IPS-11a (cell line): ENCODE results near the gene VPS11.
"Not testable (repeated sequence)": the region's sequence is repeated elsewhere in the genome, so short reads cannot be mapped to it uniquely, and the experiment has no call there.

Experiments
- H3K4me3 ChIP-seq: one replicate; pipeline ENCODE4 v1.5.1; 2013; ENCODE audit warnings: low read depth, low read length, control low read depth

VPS11 gene

GRCh38 chr11:119067371-119068222 is at the start of gene VPS11:
Gene VPS11, plus strand, starts transcription at chr11:119067818. Its CDS starts 6 bp downstream, at chr11:119067824.
- peak within 1 kb of the TSS; percentile 97 for H3K4me3 ChIP-seq

- H3K4me3 ChIP-seq = peak within 1 kb of the TSS; percentile 100
Measured at GRCh38 chr11:119018074-119018938, 49.3 kb upstream of the VPS11 start, which contains the start of the genes RPS25 and TRAPPC4. Gene RPS25, minus strand, starts transcription at chr11:119018343. Its CDS starts 59 bp downstream, at chr11:119018284. Gene TRAPPC4, plus strand, starts transcription at chr11:119018766. Its CDS starts 30 bp downstream, at chr11:119018796.

DNA sequence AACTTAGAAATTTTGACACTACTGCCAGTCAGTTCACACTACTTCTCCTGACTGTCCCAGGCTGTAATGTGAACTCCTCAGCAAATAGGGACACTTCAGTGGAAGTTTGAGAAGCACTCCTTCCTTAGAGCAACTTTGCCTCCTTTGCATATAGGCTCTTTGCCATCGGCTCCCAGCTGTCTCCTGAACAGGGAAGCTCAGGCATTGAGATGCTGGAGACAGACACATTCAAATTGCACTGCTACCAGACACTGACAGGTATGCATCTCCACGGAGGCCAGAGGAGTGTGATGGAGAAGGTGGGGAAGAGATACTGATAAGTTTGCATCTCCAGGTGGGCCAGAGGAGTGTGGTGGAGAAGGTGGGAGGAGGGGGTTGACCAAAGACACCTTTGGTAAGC is 47.6 kb upstream of the VPS11 start:
- H3K4me3 ChIP-seq = no peak overlapping the region

- H3K4me3 ChIP-seq = no peak overlapping the region
Measured at GRCh38 chr11:119021631-119022030, 46.0 kb upstream of the VPS11 start.

DNA sequence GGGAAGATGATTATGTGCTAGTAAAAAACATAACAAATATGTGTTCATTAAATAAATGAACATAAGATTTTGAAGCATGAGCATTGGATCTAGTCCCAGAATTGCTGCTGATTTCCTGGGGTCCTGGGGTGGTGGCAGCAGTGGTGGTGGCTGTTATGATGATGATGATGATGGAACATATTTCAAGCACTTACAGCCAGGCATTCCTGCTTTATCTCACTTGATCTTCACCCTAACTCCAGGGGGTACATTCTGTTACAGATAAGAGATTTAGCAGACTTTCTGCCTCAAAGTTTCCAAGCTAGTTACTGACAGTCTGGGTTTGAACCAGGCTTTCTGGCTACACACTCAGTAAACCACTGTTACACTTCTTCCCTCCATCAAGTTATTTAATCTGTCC is 43.9 kb upstream of the VPS11 start:
- no peak overlapping the region for H3K4me3 ChIP-seq

- H3K4me3 ChIP-seq = no peak overlapping the region
Measured at GRCh38 chr11:119024430-119025098, 43.1 kb upstream of the VPS11 start.

GRCh38 chr11:119025099-119025473 is 42.5 kb upstream of the VPS11 start:
- no peak overlapping the region for H3K4me3 ChIP-seq

GRCh38 chr11:119025541-119025940 is 42.1 kb upstream of the VPS11 start:
- no peak overlapping the region for H3K4me3 ChIP-seq

- H3K4me3 ChIP-seq = no peak overlapping the region
Measured at GRCh38 chr11:119025978-119026766, 41.4 kb upstream of the VPS11 start.

DNA sequence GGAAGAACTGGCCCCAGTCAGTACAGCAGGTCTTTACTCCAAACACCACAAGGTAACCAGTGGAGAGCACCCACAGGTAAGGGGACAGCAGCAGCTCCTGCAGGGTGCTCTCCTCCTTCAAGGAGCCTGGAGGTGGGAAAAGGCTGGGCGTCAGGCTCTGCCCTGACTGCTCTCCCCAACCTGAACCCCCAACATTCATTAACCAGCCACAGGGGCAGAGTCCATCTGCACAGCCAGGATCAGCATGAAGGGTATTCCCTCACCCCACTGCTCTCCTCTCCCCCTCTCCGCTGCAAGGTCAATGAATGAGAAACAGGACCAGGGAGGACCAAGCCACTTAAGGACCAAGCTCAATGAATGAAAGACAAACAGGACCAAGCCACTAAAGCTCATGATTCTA is 40.6 kb upstream of the VPS11 start:
- no peak overlapping the region for H3K4me3 ChIP-seq

DNA sequence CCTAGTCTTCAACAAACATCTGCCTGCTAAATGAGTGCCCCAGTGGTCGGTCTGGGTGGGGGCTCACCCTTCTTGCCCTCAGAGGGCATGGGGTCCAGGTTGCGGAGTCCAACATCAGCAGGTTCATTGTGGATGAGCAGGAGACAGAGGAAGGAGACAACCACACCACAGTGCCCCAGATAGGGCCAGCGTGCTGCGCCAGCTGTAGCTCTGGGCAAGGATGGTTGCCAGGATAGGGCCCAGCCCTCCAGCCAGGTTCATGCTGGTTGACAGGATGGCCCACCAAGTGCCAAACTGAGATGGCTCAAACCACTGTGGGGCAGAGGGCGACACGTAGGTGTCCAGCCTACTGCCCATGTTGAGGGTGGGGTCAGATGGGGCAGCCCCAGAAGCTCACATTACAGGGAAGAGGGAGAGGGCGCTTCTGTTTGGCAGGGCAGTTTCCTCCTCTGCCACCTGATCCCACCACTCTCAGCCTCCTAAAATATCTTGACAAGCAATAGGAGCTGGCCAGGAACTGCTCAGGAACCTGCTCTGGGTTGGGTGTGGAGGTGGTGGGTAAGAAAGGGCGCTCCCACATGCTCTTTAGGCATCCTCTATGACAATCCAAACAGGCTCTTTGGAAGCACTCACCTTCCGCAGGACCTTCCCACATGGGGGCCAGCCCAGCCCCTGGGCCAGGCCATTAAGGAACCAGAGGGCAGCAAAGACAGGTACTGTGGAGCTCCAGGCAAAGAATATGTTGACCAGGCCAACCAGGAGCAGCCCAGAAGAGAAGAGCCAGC is 39.9 kb upstream of the VPS11 start:
- H3K4me3 ChIP-seq = no peak overlapping the region

GRCh38 chr11:119028346-119029068 is 39.1 kb upstream of the VPS11 start:
- no peak overlapping the region for H3K4me3 ChIP-seq

DNA sequence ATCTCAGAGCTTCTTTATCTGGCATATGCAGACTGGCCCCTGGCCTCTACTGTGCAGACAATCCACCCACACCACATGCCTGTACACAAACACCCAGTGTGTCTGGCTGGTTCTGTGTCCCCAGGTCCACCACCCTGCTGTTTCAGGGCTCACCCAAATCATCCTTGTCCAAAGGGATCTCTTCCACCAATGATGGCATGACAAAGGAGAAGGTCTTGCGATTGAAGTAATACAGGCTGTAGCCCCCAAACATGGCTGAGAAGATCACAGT is 38.6 kb upstream of the VPS11 start:
- H3K4me3 ChIP-seq = no peak overlapping the region

DNA sequence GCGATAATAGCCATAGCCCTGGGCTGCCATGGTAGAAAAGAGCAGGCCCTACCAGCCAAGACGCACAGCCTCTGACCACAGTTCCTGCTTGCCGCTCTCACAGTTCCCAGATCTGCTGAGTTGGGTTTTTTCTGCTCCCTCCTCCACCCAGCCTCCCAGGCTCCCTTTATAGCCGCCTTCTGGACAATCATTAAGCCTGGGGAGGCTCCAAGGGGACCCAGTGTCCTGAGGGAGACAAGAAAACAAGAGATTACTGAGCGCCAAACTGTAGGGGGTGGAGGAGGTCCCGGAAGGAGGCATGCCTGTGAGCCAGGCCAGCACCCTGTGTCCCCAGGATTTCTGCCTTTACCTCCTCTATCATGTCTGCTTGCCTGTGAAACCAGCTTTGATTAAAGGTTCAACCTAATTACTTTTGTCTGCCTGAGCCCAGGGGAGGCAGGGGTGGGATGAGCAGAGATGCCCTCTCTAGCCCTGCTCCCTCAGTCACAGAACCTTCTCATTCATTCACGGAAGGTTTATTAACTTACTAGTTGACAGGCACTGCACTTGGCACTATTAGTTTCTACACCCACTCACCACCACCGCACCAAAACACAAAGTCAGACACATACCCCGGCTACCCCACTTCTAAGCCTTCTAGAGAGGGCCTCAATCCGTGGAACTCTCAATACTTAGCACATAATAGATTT is 38.1 kb upstream of the VPS11 start:
- H3K4me3 ChIP-seq = peak overlapping the region; percentile 91

DNA sequence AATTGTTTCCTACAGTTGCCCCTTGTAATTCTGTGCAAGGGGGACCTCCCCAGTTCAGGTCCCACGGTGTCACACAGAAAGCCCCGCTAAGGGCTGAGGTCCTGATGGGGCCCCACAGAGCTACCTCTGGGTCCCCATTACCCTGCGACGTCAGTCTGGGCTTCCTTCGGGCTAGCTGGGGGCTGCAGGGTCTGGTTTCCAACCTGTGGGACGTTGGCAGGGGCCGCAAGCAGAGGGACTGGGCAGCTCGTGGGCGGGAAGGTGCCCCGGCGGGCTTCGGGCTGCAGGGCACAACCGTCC is 37.6 kb upstream of the VPS11 start:
- peak overlapping the region; percentile 91 for H3K4me3 ChIP-seq

GRCh38 chr11:119030329-119031047 is 37.1 kb upstream of the VPS11 start, which contains the start of gene SLC37A4:
Gene SLC37A4, minus strand, starts transcription at chr11:119030877.
- H3K4me3 ChIP-seq = peak within 1 kb of the TSS; percentile 91

DNA sequence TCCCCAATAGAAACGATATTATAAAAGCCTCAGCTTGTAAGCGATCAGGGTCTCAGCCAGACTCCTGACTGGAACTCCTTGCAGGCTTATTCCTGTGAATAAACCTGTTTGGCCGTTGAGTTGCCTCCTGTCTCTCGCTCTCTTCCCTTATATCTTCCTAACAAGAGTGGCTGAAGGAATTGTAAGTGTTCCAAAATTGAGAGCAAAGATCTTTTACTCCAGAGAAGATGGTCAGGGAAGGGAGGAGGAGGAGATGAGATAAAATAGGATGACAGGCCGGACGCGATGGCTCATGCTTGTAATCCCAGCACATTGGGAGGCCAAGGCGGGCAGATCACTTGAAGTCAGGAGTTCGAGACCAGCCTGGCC is 35.7 kb upstream of the VPS11 start:
- H3K4me3 ChIP-seq = no peak overlapping the region

GRCh38 chr11:119033421-119033820 is 34.2 kb upstream of the VPS11 start:
- H3K4me3 ChIP-seq = not testable (repeated sequence)
